ENCODE data around the gene LIN37.
"Not testable (repeated sequence)": the region's sequence is repeated elsewhere in the genome, so short reads cannot be mapped to it uniquely, and the experiment has no call there.

LIN37 gene

DNA sequence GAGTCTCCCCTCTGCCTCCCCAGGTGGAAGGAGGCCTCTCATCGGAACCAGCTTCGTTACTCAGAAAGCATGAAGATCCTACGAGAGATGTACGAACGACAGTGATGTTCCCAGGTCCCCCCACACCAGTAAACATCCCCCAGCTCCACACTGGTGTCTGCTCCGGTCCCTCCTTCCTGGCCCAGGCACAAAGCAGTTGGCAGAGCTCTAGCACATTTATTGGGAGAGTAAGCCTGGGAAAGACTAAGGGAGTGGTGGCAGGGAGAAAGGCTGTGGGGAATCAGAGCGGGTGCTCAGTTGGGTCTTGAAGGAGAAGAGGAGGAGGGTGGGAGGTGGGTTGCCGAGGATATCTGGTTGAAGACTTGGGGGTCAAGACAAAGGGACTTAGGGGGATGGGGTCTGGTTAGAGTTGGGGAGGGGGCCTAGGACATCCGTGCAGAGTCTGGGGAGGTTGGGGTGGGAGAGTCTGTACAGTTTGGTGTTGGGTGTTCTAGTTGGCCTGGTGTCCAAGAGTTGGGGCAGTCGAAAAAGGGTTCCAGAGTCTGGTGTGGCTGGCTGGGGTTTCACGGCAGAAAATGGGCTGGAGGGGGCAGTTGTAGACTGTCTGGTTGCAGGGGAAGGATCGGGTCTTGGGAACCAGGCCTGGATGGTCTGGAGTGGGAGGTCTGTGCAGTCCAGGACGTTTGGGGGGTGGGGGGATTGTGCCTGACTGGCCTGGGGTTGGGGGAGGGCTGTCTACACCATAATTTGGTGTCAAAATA is 6.2 kb downstream of the LIN37 start:
- DNase-seq: no peak

DNA sequence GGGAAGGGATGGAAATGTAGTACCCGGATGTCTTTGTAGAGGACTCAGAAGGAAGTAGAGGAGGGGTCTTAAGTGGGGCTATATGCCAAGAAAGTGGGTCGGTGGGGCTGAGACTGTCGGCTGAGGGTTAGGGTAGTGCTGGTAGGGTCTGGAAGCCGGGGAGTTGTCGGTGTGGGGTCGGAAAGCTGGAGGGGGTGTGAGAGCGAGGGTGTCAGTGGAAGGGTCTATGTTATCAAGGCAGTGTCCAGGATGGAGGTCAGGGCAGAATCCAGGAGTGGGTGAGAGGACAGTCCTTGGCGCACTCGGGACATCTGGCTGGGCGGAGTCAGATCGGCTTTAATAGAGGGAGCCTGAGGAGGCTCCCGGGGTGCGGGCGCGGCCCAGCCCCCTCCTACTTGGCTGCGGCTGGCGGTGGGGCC is 6.8 kb downstream of the LIN37 start:
- DNase-seq: no peak

DNA sequence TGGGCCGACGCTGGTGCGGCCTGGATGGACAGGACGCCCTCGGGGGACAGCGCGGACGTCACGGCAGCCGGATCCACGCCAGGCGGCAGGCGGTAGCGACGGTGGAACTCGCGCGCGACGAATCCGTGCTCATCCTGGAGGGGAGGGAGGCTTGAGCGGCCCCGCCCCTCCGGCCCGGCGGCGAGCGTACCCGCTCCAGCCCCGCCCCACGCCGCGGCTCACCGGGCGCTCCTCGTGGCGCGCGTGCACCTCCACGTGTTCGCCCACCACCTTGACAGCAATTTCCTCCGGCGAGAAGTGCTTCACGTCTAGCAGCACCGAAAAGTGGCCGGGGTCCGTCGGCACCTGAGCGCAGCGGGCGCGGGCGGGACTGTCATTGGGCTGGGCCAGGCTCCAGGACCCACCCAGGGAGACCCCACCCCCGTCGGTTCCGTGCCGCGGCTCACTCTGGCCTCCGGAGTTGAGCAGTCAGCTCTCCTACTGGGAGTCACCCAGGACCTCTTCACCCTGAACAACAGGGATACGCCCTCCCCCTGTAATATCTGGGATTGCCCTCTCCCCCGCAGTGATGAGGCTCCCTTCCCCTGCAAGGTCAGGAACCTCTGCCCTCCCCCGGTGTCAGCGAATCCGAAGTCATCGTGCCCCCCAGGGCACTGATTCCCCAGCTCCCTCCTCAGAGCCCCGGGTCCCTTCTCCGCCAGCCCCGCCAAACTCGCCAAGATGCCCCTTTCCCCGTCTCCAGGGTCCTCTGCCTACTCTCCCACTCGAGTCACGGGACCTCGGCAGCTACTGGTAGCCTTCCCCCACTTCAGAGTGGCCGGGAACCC is 7.4 kb downstream of the LIN37 start:
- peak; percentile 47 for DNase-seq

DNA sequence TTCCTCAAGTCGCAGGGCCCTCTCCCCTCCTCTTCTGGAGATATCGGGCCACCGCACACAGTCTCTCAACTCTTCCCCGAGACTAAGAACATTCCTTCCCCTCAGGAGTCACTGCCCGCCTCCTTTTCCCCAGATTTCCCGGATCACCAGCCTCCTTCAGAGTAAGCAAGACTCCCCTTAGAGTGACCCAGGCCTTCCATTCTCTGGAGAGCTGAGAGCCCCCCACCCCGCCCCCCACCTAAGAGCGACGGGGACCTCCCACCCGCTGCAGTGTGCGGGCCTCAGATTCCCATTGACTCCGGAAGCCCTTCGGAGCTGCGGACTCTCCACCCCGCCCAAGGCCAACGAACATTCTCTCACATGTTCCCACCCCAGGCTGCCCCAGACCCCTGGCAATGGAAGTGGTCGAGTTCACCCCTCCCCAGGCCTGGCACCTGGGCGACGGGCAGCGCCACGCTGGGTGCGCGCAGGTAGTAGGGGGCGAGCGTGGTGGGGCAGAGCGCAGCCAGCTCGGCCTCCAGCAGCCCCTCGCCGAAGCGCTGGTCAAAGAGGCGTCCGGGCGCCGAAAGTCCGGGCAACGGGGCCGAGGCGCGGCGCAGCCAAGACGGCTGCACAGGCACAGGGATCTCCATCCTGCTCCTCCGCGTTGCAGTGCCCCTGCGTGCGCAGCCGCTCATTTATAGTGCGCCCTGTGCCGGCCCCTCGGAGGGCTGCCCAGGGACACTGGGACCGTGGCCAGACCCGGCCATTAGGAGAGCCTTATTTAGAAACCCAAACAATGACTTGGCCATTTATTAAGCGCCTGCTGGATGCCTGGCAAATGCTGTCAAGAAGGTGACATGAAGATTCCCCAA is 8.2 kb downstream of the LIN37 start, which contains the start of gene HSPB6:
Gene HSPB6, minus strand, starts transcription at position 653 of the 854 bp plus-strand sequence. Its CDS starts 21 bp downstream, at position 632.
- DNase-seq: no peak

DNA sequence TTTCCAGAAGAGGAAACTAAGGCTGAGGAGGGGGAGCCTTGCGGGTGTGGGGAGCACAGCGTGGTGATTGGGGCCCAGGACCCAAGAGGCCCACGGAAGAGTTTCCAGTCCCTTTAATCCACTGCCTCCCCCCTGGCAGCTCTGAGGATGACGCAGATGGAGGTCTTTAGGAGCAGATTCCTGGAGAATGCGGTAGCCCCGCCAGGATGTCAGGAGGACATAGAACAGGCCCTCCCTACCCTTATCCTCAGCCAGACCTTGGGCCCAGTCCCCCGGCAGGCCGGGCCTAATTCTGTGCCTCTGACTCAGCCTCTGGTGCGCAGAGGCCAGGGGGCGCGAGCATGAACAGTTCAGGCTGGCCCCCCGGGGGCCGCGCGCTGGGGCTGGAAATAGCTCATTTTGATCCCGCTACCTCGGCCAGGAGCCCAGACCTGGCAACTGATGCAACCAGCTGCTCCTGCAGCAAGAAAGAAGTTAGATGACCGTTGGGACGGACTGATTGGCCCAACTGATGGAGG is 8.9 kb downstream of the LIN37 start:
- DNase-seq: no peak

DNA sequence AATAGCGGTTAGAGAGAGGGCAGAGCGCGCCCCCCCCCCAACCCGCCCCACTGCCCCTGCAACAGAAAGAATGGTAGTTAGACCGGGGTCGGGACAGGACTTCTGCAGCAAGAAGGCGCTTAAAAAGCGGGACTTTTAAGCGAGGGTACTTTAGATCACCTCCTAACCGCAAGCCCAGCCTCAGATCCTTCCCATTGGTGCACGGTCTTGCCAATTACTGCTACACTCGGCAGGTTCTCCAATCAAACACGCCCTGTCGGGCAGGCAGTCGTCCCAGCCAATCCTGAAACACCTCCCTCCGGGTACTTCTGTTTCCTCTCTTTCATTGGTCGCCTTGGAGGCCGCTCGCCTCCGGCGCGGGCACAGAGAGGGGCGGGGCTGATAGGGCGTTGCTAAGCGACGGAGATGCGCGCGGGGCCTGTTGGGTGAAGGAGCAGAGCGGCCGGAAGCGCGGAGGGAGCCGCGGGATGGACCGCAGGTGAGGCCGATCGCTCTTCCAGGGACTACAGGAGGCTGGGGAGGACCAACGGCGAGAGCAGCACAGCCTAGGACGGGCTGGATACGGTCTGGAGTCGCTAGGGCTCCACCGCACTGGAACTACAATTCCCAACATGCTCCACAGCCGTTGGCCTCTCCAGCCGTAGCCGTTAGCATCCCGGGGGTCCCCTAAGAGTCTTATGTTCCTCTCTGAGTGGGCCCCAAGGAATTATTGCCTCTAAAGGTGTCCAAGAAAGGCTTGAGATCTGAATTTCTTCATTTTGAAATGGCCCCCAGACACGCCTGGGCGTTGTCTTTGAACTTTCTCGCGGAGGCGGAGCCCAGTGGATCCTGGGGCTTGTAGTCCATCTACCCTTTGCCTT is 9.6 kb downstream of the LIN37 start, which contains the start of gene PROSER3:
Gene PROSER3, plus strand, starts transcription at position 428 of the 860 bp plus-strand sequence. Its CDS starts 40 bp downstream, at position 468.
- peak; percentile 97 for DNase-seq

DNA sequence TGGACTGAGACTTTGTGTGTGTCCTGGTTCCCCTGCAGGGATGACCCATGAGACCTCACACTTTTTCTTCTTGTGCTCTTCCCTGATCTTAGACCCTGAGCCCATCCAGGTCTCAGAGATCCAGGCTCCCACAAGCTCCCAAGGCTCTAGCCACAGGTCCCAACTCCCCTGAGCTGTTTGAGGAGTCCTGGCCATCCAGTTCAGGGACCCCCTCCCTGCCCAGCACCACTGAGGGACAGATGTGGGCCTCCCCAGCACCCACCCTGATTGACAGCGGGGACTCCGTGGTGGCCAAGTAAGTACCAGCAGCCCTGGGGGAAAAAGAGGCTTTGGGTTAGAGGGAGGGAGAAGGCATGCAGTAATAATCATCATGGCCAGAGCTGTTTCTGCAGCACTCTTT is 11.3 kb downstream of the LIN37 start:
- no peak for DNase-seq

DNA sequence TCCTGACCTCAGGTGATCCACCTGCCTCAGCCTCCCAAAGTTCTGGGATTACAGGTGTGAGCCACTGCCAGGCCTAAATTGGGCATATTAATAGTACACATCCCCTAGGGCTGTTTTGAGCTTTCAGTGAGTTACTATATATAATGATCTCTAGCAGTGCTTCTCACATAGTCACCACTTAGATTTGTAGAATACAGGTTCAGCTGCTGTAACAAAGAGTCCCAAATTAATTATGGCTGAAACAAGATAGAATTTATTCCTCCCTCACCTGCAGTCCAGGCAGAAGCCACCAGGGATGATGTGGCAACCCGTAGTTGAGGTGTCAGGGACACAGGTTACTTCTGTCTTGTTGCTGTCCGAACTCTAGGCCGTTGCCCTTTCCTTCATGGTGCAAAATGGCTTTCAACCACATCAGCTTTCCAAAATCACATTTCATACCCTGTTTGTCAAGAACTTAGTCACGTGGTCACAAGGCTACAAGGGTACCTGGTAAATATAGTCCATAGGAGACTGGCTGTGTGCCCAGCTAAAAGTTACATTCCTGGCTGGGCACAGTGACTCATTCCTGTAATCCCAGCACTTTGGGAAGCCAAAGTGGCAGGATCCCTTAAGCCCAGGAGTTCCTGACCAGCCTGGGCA is 12.5 kb downstream of the LIN37 start:
- no peak for DNase-seq

DNA sequence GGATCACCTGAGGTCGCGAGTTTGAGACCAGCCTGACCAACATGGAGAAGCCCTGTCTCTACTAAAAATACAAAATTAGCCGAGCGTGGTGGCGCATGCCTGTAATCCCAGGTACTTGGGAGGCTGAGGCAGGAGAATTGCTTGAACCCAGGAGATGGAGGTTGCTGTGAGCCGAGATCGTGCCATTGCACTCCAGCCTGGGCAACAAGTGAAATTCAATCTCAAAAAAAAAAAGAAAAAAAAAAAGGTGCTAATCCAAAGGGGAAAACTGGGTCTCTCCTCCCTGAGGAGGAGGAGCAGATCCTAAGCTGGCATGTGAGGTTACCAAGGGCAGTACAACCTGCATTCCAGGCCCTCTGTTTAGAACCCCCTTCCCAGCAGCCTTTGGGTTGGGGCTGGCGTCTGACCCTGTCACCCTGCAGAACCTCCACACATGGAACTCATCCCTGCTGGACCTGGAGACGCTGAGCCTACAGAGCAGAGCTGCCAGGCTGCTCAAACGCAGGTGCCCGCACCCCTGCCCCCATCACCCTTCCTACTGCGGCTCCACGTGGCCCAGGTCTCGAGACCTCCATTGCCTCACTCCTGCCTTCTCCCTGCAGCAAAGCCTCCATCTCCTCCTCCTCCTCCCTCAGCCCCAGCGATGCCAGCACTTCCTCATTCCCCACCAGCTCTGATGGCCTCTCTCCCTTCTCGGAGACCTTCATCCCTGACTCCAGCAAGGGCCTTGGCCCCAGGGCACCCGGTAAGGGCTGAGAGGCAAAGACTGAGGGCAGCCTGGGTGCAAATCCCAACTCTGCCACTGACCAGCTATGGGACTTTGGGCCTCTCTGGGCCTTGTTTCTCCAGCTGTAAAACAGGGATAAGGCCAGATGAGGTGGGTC is 16.3 kb downstream of the LIN37 start:
- no peak for DNase-seq

DNA sequence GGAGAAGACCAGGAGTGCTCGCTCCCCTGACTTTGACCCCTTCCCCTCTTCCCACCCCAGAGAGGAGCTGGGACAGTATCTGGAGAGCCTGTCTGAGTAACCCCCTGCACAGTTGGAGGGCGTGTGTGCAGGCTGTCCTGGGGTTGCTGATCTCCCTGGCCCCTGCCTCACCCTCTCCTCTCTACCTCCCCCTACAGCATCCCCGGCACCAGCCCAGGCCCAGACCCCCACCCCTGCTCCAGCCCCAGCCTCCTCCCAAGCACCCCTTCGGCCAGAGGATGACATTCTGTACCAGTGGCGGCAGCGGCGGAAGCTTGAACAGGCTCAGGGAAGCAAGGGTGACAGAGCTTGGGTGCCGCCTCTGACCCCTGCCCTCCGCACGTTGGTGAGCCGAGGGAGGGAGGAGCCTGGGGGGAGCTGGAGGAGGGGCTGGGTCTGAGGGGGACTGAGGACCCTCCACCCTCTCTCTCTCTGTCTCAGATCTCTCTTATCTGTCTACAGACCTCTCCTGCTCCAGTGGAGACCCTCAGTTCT is 18.3 kb downstream of the LIN37 start:
- no peak for DNase-seq

DNA sequence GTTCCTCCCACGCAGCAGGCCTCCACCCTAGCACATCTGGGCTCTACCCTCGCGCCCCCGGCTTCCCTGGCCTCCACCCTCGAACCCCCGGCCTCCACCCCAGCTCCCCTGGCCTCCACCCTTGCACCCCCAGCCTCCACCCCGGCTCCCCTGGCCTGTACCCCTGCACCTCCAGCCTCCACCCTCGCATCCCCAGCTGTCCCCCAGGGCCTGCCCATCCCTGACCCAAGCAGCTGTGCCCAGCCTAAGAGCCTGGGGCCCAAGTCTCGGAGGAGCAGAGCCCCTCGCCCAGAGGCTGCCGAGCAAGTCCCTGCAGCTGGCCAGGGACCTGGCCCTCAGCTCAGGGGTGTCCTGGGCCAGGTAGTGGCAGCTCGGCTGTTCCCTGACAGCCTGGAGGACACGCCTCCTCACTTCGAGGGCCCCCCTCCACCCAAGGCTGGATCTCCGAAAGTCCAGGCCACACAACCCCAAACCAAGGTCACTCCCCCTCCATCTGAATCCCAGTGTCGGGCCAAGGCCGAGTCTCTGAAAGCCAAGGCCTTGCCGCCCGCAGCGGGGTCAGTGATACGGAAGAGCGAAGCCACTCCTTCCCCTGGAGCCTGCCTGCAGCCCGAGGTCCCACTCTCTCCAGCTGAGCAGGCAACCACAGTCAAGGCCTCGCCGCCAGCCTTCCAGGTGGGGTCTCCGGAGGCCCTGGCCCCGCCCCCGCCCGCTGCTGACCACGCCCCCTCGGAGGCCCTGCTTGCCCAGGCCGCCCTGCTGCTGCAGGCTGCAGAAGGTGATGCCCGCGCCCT is 19.1 kb downstream of the LIN37 start:
- no peak for DNase-seq

DNA sequence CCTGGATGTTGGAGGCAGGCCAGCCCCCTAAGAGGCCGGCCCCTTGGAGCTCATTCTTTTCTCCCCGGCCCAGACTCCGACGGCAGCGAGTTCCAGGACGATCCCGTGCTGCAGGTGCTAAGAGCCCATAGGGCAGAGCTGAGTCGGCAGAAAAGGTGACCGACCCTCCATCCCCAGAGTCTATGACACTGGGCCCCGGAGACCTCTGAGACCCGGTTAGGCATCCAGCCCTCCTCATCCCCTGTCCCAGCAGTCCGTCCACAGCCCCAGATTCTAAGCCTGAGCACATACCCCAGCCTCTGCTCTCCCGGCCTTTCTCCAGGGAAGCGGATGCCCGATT is 19.7 kb downstream of the LIN37 start:
- DNase-seq: no peak

DNA sequence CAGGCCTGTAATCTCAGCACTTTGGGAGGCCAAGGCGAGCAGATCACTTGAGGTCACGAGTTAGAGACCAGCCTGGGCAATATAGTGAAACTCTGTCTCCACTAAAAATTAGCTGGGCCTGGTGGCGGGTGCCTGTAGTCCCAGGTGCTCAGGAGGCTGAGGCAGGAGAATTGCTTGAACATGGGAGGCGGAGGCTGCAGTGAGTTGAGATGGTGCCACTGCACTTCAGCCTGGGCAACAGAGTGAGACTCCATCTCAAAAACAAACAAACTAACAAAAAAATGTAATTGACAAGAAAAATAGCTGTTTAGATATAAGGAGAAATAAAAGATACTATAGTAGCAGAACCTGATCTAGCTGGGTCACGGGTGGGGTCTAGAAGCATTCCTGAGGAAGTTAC is 24.0 kb downstream of the LIN37 start:
- not testable (repeated sequence) for DNase-seq

DNA sequence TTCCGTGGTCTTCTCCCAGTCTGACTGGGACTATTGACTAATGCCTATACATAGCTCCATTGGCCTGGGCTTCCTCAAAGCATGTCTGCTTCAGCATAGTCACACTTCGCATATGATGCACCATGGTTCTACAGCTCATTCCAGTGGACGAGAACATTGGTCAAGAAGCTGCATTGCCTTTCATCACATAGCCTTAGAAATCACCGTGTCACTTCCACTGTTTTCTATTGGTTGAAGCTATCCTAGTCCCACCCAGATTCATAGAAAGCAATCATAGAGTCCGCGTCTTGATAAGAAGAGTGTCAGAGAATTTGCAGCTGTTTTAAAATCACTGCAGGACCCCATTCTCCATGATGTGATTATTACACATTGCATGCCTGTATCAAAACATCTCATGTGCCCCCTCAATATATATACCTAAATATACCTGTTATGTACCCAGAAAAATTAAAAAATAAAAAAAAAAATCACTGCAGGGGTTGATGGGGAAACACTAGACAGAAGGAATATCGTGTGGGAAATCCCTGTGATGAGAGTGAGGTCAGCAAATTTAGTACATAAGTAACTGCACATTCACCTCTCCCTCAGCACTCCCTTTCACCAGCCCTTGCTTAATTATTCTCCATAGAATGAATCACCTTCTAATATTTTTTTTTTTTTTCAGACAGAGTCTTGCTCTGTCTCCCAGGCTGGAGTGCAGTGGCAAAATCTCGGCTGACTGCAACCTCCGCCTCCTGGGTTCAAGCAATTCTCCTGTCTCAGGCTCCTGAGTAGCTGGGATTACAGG is 24.8 kb downstream of the LIN37 start:
- DNase-seq: no peak

DNA sequence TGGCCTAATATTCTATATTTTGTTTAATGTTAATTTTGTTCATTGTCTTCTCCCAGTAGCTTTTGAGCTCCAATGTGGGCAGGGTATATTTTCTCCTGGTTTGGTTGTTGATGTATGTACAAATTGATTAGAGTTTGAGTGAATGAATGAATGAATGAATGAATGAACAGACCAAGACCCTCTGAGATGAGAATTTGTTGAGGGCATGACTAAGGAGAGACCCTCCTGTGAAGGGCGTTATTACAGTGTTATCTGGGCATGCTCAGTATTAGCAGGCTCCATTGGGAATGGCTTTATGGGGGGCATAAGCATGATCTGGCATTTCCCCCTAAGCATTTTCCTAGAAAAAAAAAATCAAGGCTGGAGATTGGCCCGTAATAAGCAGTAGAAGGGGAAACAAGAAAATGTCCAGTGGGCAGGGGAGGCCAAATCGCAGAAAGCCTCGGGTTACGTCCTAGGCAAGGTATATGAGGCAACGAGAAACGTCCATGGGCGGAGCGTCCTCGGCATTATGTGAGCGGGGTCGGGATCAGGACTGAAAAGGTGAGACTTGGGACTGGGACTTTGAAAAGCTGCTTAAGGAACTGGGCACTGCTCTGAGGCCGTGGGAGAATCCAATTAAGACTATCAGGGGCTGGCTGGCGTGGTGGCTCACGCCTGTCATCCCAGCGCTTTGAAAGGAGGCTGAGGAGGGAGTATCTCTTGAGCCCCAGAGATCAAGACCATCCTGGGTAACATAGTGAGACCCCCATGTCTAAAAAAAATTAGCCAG is 26.1 kb downstream of the LIN37 start:
- DNase-seq: no peak

DNA sequence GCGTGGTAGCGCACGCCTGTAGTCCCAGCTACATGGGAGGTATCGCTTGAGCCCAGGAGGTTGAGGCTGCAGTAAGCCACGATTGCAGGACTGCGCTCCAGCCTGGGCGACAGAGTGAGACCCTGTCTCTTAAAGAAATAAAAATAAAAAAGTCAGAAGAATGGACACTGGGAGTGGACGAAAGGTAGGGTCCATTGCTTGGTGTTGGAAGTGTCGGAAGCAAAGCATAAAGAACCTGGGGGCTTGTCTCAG is 26.6 kb downstream of the LIN37 start:
- no peak for DNase-seq

DNA sequence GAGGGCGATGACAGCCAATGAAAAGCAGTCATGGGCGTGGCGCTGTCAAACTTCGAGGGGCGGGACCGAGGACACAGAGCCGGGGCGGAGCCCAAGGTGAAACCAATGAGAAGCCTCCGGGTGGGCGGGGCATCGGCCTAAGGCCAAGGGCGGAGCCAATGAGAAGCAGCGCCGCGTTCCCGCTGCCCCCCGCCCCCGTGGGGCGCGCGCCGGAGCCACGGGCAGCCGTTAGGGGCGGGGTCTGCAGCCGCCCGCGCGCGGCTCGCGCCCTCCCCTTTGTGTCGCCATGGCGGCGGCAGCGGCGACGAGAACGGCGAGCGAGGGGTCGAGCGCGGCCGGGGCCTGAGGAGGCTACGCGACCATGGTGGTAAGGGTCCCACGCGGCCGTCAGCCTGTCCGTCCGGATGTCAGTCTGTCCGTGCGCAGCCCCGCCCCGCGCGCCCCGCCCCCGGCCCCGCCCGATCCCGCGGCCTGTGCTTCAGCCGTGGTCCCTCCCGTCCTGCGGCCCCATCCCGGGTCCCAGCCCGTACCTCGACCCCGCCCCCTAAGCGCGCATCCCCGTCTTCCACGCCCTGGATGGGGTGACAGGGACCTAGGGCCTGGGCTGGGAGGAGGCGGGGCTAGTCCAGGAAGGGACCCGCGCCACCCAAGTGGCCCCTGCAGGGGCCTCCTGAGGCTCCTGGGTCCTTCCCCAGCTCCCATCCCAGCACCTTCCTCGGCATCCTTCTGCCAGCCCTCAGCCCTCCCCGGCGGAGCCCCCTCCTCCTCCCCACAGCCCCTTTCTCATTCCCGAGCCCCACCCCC is 27.1 kb downstream of the LIN37 start, which contains the start of gene ARHGAP33:
Gene ARHGAP33, plus strand, starts transcription at position 267 of the 804 bp plus-strand sequence. Its CDS starts 95 bp downstream, at position 362.
- peak; percentile 97 for DNase-seq

Data from activated CD4-positive, alpha-beta T cell treated with anti-CD3 and anti-CD28 coated beads for 1 hour (primary cell).